OCI-LY7 (cell line): ENCODE results near the gene PRIM1.

Experiments
- CTCF ChIP-seq: fragments of 200-600 bp; sonication (generic); conservative IDR thresholded peaks from 2 replicates; pipeline ENCODE4 v1.5.1; 2014; ENCODE audit warnings: mild to moderate bottlenecking, antibody characterized with exemption, low read length, moderate library complexity, mixed read lengths
- EZH2phosphoT487 ChIP-seq: fragments of 200-600 bp; sonication (generic); IDR thresholded peaks from 2 replicates; pipeline ENCODE4 v1.6.1; 2018; ENCODE audit warnings: low read depth, borderline replicate concordance, mild to moderate bottlenecking, mixed run types, antibody characterized with exemption, low read length, moderate library complexity, mixed read lengths

GRCh38 chr12:56695327-56696101 lies 56.6 kb downstream of the PRIM1 start:
- TF ChIP-seq CTCF: no peak
- no peak for TF ChIP-seq EZH2phosphoT487
